Stimulated activated naive CD8-positive, alpha-beta T cell treated with anti-CD3 and anti-CD28 coated beads, Interleukin-15, Interleukin-2, amounts not matched to agents 100 U/mL and 50 U/mL, for 24 hours (primary cell): ENCODE data around the gene KIF20B.
"Not testable (repeated sequence)": the region's sequence is repeated elsewhere in the genome, so short reads cannot be mapped to it uniquely, and the experiment has no call there.

Experiments used
- ATAC-seq: fragments of 150-1000 bp; cut with Tn5 transposase; one replicate; pipeline ENCODE4 v1.10.0; 2021
- DNase-seq: peaks from one replicate; pipeline ENCODE4 v3.0.0; 2021

Gene KIF20B

GRCh38 chr10:89773081-89773480 is 71.7 kb downstream of the KIF20B start:
- DNase-seq (no peak), ATAC-seq (no peak)

GRCh38 chr10:89776665-89777064 is 75.3 kb downstream of the KIF20B start:
- DNase-seq (no peak), ATAC-seq (no peak)

- DNase-seq: no peak
Observed at GRCh38 chr10:89782470-89782869, 81.1 kb downstream of the KIF20B start.

DNA sequence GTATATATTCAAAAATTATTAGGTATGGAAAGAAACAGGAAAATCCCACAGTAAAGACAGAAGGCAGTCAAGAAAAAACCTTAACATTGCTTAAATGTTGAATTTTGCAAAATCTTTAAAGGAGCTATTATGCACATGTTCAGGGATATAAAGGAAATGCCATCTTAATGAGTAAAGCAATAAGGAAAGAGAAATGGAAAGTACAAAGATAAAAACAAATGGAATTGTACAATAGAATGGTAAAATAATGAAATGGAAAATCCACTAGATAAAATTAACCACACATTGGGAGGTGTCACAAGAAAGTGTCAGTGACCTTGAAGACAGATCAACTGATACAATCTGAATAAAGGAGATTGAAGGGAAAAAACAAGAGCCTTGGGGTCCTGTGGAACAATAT is 82.0 kb downstream of the KIF20B start:
- no peak for DNase-seq
- ATAC-seq: no peak

More at GRCh38 chr10:89782470-89782869, 81.1 kb downstream of the KIF20B start:
- ATAC-seq: no peak

DNA sequence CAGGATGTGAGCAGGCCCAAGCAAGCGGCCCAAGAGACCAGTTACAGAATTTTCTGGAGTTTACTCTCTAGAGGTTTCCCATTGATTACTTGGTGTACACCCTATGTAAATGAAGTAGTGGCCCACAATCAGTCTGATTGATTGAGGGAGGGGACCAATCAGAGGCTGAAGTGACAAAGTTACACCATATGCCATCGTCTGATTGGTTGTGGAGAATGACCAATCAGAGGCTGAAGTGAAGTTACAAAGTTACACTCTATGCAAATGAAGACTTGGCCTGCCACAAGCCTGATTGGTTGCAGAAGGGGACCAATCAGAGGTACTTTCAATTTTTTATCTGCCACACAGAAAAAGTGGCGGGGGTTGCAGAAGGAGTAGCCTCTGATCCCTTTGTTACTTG is 83.7 kb downstream of the KIF20B start:
- DNase-seq (no peak), ATAC-seq (no peak)

- DNase-seq (no peak), ATAC-seq (peak; percentile 32)
Observed at GRCh38 chr10:89789188-89789877, 87.9 kb downstream of the KIF20B start.

DNA sequence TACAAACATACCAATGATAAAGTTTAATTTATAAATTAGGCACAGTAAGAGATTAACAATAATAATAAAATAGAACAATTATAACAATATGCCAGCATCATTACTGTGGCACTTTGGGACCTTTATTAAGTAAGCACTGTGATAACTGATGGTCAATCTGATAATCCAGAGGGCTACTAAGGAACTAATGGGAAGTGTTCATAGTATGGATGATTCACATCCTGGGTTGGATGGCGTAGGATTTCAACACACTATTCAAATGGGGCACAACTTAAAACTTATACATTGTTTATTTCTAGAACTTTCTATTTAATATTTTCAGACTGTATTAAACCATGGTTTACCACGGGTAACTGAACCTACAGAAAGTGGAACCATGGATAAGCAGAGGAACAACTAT is 90.8 kb downstream of the KIF20B start:
- no peak for ATAC-seq
- DNase-seq: no peak

GRCh38 chr10:89793649-89794254 is 92.4 kb downstream of the KIF20B start:
- ATAC-seq (peak; percentile 55), DNase-seq (peak; percentile 25)

- no peak for ATAC-seq
- no peak for DNase-seq
Observed at GRCh38 chr10:89795840-89796239, 94.5 kb downstream of the KIF20B start.

DNA sequence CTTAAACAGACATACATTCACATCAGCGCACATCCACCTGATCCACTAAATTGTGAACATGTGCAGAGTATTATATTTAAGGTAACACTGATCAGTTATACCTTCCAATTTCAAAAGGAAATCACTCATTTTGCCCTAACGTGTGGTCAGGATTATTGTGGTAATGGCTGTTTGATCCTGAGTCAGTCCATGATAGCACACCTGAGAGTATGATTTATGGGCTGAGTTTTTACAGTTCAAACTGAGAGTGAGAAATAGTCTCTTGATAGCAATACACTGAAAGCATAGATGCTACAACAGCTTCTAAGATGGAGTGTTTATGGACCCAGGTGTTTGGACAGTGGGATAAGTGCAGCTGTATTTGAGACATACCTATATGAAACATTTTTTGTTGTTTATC is 96.7 kb downstream of the KIF20B start:
- ATAC-seq (peak; percentile 40), DNase-seq (no peak)

GRCh38 chr10:89799573-89799972 is 98.2 kb downstream of the KIF20B start:
- ATAC-seq (no peak), DNase-seq (no peak)

GRCh38 chr10:89805599-89806013 is 104.2 kb downstream of the KIF20B start:
- DNase-seq: peak; percentile 48
- ATAC-seq: peak; percentile 98

DNA sequence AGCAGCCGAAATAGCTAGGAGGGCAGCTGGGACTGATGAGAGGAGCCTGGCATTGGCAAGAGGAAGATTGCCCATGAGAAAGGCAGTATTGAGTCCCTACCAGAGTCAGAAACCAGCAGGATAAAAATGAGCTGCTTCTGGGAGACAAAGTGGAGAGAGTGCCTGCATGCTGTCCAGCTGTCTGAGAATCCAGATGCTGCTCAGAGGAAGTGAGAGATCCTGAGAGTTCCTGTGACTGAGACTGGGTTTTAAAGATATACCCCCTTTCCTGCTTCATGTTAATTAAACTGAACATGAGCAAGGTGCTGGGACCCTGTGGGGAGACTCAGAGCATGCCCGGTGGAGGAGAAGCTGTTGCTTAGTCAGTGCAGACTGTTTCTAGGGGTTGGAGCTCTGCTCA is 107.5 kb downstream of the KIF20B start:
- ATAC-seq: no peak
- no peak for DNase-seq

- DNase-seq: no peak
- no peak for ATAC-seq
Observed at GRCh38 chr10:89809766-89810165, 108.4 kb downstream of the KIF20B start.

GRCh38 chr10:89810908-89811525 is 109.6 kb downstream of the KIF20B start:
- ATAC-seq (no peak), DNase-seq (no peak)

DNA sequence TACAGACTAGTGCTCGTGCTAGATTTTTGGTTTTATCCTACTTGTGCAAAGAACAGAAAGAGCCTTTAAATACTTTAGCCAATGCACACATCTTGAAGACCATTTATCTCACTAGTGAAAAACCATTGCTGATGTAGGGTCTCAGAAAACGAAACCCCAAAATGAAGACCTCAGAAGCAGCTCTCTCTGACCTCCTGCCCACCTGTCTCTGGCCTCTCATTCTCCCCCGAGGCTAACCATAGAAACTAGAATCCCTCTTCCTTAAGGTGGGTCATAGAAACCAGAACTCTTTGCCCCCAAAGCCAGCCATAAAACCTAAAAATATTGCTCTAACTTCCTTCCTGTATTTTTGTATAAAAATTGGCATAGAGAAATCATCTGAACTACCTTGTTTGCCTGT is 112.2 kb downstream of the KIF20B start:
- DNase-seq: no peak
- no peak for ATAC-seq

DNA sequence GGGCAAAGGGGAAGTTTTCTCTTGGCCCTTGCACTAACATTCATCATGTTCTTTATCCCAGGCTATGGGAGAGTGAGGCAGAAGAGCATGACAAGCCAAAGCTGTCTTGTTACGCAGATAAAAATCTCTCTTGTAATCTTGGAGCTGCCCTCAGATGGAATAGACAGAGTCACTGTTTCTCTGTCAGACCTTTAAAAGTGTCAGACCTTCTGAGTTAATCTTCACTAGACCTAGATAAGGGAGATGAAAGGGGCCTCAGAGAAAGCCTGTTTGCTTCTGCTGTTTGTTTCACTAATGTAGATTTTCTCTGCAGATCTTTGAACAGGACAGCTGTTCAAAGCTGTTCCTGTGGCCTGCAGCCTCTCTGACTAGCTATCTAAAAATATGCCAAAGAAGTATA is 112.9 kb downstream of the KIF20B start:
- DNase-seq (no peak), ATAC-seq (no peak)

GRCh38 chr10:89815049-89815853 is 113.9 kb downstream of the KIF20B start:
- no peak for ATAC-seq
- no peak for DNase-seq

DNA sequence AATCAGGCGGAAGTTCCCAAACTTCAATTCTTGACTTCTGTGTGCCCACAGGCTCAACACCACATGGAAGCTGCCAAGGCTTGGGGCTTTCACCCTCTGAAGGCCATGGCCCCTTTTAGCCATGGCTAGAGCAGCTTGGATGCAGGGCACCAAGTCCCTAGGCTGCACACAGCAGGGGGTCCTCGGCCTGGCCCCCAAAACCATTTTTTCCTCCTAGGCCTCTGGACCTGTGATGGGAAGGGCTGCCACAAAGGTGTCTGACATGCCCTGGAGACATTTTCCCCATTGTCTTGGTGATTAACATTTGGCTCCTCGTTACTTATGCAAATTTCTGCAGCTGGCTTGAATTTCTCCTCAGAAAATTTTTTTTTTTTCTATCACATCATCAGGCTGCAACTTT is 117.6 kb downstream of the KIF20B start:
- not testable (repeated sequence) for ATAC-seq, DNase-seq
